Neural cell (in vitro differentiated cells): ENCODE results near the gene NUP62.
"Not testable (repeated sequence)": the region's sequence is repeated elsewhere in the genome, so short reads cannot be mapped to it uniquely, and the experiment has no call there.

ENCODE experiments used
- EP300 ChIP-seq: fragments of 450-650 bp; conservative IDR thresholded peaks from 2 replicates; pipeline ENCODE4 v1.6.1; 2014; ENCODE audit warnings: antibody characterized with exemption, mild to moderate bottlenecking, moderate library complexity; ENCODE audit not compliant: poor library complexity, severe bottlenecking
- EZH2 ChIP-seq: fragments of 200-600, 300-800 bp; shearing (Covaris generic), sonication (generic); IDR thresholded peaks from 2 replicates; pipeline ENCODE4 v1.6.1; 2014; ENCODE audit warnings: antibody characterized with exemption, low read length, borderline replicate concordance, mild to moderate bottlenecking; ENCODE audit not compliant: insufficient read depth, poor library complexity, severe bottlenecking
- POLR2AphosphoS5 ChIP-seq: IDR thresholded peaks from 2 replicates; pipeline ENCODE4 v1.6.1; 2012
- REST ChIP-seq: IDR thresholded peaks from 2 replicates; pipeline ENCODE4 v1.6.1; 2012; ENCODE audit warnings: borderline replicate concordance
- SMC3 ChIP-seq: fragments of 450-650 bp; conservative IDR thresholded peaks from 2 replicates; pipeline ENCODE4 v1.6.1; 2014; ENCODE audit warnings: antibody characterized with exemption, mild to moderate bottlenecking, moderate library complexity; ENCODE audit not compliant: poor library complexity
- TAF1 ChIP-seq: IDR thresholded peaks from 2 replicates; pipeline ENCODE4 v1.6.1; 2012; ENCODE audit warnings: low read depth
- TF ChIP-seq, protein P1 (sequence below): fragments of 450-650 bp; IDR thresholded peaks from 2 replicates; pipeline ENCODE4 v1.5.1; 2014; ENCODE audit warnings: antibody characterized with exemption, mild to moderate bottlenecking, moderate library complexity; ENCODE audit not compliant: poor library complexity, severe bottlenecking

DNA sequence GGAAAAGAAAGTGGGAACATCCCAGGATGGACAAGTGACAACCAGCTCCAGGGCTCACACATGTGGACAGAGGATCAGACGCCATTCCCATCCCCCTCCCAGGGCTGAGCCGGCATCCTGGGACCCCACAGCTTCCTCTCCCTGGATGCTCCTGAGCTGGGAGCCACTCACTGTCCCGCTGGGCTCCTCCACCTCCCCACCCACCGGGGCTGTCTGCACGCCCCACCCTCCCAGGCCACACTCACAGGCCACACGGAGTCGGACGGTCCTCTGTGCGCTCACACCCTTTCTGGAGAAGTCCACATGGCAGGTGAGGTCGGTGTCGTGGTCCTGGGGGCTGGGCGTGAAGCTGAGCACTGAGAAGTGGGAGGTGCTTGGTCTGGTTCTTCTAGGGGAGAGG is 30.6 kb upstream of the NUP62 start:
- TF ChIP-seq, protein P1, sequence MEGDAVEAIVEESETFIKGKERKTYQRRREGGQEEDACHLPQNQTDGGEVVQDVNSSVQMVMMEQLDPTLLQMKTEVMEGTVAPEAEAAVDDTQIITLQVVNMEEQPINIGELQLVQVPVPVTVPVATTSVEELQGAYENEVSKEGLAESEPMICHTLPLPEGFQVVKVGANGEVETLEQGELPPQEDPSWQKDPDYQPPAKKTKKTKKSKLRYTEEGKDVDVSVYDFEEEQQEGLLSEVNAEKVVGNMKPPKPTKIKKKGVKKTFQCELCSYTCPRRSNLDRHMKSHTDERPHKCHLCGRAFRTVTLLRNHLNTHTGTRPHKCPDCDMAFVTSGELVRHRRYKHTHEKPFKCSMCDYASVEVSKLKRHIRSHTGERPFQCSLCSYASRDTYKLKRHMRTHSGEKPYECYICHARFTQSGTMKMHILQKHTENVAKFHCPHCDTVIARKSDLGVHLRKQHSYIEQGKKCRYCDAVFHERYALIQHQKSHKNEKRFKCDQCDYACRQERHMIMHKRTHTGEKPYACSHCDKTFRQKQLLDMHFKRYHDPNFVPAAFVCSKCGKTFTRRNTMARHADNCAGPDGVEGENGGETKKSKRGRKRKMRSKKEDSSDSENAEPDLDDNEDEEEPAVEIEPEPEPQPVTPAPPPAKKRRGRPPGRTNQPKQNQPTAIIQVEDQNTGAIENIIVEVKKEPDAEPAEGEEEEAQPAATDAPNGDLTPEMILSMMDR = not testable (repeated sequence)
- not testable (repeated sequence) for TF ChIP-seq TAF1, EP300, EZH2, POLR2AphosphoS5, SMC3, REST
